ENCODE measurements around the gene GNE.
A peak's percentile ranks its signal among the peaks of the same experiment; 100 is the strongest.

Gene GNE

DNA sequence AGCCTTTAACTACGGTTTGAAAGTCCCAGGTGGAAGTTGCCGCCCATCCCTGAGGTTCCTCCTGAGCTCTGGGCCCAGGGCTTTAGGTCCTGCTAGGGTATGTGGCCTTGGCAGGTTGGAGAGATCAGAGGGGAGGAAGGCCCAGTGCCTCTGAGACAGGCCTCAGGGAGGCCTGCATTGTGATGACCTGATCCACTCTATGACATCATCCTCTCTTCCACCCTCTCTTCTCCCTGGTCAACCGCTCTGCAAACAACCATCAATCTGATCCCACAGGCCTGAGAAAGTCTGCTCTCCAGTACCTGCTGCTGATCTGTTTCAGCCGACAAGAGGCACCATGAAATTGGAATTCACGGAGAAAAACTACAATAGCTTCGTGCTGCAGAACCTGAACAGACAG lies 89.1 kb downstream of the GNE start, which contains the start of gene CCIN:
CCIN (plus strand) TSS at position 223 of the 400 bp plus-strand sequence; CDS start at position 338, 115 bp downstream.
- DNase-seq (ENCODE audit: low spot score): no peak

DNA sequence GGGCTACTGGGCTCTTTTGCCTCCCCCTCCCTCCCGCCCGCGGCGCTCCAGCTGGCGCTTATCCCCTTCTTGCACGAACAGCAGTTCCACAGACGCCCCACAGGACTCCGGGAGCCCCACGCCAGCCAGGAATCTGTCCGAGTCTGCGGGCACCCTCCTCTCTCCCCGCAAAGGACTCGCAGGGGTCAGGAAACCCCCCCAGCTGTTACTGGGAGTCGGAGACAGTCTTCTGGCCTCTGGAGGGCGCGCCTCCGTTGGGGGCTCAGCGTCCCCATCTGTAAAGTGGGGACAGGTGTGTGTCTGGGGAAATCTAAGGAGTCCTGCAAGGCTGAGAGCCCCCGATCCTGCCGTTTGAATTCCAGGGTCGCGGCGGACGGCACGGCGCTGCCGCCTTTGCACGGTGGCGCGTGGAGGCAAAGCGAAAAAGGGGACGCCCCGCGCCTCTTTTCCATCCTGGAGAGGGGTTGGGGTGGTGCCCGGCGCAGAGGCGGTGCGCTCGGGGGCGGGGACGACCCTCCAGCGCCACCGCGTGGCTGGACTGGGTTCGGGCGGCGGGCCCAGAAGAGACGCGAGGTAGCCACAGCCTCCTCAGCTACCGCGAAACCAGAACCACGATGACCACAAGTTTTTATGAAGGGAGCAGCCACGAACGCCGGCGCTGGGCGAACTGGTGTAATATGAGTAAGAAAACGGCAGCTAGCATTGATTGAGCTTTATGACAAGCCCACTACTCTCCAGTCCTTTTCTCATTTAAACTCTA lies 91.9 kb downstream of the GNE start:
- peak; percentile 77 for DNase-seq (ENCODE audit: low spot score)

DNA sequence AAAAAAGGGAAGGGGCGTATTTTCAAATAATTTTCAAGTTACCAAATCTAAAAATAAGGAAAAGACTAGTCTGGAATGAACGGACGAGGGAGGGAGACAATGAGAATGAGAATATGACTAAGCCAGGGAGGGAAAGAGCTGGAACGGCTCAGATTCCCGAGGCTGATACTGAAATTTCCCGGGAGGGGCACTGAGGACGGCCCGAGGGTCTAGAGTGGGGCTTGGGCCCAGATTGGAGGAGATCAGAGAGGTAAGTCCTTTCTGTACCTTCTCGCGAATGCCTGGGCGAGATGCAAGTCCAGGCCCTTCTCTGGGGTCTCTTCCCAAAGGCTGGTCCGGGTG lies 92.5 kb downstream of the GNE start:
- no peak for DNase-seq (ENCODE audit: low spot score)

DNA sequence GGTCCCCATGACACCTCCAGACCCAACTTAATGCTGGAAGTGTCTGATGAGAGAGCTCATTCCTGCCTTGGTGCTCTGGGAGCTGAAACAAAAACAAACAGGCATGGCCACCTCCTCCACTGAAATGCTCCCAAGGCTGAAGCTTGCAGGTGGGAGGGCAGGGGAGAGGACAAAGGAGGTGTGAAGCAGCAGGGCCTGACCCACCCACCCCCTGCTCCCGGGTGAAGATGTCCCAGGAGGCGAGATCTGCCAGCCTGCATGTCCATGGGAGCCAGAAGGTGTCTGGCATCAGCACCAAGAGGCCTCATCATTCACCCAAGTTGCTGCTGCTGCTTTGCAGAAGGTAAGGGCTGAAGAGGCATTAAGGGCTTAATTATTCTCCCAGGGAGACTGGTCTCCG lies 93.3 kb downstream of the GNE start:
- DNase-seq (ENCODE audit: low spot score): no peak

Data from globus pallidus (tissue), 1 donor.